NCI-H226 (cell line): ENCODE measurements around the gene DNAH8.
"Not testable (repeated sequence)": the region's sequence is repeated elsewhere in the genome, so short reads cannot be mapped to it uniquely, and the experiment has no call there.

Source experiments
- DNase-seq: peaks from one replicate; pipeline ENCODE4 v3.0.0-alpha.2; 2015

The DNAH8 gene

DNA sequence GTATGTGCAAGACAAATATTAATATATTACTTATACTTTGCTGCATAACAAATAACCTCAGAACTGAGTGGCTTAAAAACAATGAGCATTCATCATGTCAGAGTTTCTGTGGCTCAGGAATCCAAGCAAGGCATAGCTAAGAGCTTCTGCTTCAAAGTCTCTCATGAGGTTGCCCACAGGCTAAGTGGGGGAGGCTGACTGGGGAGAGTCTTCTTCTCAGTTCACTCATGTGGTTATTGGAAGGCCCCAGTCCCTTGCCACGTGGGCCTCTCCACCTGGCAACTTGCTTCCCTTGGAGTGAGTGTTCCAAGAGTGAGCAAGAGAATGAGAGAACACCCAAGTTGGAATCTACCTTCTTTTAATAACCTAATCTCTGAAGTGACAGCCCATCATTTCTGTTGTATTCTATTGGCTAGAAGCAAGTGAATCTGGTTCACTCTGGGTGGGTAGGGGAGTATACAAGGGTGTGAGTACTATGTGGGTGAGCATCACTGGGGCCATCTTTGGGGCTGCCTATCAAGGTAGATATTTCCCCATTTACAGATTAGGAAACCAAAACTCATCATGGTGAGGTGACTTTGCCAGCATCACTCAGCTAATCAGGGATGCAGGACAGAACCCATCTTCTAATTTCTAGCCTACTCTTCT, 36.0 kb downstream of the DNAH8 start:
- DNase-seq, result no peak

DNA sequence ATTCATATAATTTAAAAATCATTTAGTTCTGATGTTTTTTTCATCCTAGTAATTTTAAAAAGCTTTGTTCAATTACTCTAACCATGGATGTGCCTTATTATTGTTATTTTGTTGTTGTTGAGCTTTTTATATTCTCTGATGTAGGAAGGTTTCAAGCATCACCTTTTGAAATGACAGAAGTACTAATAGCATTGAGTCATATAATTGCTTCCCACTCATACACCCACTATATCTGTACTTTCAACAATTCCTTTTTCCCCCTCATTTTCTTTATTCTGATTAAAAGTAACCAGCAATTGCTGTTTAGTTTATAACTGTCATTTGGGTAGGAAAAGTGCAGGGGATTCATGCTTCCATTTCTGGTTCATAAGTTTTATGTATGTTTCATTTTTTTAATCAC, 38.6 kb downstream of the DNAH8 start:
- no peak for DNase-seq

DNA sequence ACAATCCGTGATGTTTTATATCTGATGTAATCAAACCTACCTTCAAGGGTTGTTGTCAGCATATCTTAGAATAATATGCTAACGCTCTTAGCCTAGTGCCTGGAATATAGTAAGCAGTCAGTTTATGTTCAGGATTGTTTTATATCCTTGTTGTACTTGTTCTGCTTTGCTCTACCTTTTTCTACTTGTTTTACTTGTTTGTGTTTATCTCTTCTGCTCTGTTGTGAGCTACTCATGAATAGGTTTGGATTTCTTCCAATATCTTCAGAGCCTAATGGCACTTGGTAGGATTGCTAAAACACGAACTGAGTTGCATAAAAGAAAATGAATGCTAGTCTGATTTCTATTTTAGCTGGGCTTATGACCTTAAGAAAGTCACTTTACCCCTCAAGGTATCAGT, 40.1 kb downstream of the DNAH8 start:
- DNase-seq, result peak; percentile 28

DNA sequence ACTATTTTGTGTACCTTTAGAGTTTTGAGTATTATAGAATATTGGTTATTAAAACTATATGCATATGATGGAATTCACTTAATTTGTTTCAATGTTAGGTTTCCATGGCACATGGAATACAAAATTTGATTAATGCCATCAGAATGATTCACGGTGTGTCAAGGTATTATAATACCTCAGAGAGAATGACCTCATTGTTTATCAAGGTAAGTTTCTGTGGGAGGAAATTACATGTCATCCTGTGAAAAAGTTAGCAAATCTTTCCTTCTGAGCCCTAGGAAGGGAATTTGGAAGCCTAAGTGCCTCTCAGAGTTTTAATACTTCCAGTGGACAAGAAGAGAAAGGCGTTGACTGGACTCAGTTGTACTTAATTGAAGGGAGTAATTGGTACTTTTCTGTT, 40.8 kb downstream of the DNAH8 start:
- peak; percentile 76 for DNase-seq

DNA sequence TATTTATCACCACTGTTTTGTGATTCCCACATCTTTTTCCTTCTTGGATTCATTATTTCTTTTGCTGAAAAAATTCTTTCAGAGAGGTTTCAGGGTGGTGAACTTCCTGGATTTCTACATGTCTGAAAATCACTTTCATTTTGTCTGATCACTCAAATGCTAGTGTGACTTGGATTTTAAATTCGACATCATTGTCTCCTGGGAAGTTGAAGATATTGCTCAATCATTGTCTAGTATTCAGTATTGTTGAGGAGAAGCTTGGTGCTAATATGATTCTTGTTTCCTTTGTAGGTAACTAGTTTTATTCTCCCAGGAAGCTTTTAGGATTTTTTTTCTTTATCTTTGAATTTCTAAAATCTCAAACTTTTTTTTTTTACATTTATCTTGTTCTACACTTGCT, 45.0 kb downstream of the DNAH8 start:
- DNase-seq, result no peak

DNA sequence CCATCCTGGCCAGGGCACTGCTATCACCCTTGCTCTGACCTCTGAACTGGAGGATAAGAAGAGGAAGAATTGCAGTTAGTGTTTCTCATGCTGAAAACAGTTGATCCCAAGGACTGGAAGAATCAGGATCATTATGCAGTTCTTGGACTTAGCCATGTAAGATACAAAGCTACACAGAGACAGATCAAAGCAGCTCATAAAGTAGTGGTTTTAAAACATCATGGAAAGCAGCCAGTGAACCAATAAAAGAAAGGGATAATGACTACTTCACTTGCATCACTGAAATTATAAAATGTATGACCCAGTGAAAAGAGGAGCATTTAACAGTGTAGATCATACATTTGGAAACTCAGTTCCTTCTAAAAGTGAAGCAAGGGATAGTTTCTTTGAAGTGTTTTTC, 47.7 kb downstream of the DNAH8 start:
- DNase-seq, result no peak

DNA sequence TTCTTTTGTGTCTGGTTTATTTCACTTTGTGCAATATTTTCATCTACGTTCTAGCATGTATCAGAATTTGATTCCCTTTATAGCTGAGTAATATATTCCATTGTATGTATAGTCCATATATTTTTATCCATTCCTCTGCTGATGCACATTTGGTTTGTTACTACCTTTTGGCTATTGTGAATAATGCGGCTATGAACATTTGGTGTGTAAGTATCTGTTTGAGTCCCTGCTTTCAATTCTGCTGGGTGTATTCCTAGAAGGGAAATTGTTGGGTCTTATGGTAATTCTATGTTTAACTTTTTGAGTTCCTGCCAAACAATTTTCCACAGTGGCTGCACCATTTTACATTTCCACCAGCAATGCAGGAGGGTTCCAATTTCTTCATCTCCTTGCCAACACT, 52.4 kb downstream of the DNAH8 start:
- DNase-seq, result no peak

DNA sequence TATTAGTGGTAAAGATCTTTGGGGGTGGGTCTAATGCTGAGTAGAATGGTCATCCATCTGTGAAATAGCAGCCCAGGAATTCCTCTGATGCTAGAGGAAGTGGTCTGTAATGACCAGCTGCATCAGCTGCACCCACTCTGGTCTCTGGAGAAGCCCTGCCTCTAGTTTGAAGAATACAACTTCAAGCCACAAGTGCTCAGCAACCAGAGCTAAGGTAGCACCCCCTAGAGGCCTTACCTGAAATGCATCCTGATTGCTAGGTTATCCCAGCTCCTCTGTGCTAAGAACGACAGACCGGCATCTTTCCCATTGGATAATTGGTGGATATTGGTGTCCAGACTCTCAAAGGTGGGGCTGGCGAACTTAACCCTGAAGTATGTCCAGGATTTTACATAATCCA, 58.2 kb downstream of the DNAH8 start:
- DNase-seq, result no peak

DNA sequence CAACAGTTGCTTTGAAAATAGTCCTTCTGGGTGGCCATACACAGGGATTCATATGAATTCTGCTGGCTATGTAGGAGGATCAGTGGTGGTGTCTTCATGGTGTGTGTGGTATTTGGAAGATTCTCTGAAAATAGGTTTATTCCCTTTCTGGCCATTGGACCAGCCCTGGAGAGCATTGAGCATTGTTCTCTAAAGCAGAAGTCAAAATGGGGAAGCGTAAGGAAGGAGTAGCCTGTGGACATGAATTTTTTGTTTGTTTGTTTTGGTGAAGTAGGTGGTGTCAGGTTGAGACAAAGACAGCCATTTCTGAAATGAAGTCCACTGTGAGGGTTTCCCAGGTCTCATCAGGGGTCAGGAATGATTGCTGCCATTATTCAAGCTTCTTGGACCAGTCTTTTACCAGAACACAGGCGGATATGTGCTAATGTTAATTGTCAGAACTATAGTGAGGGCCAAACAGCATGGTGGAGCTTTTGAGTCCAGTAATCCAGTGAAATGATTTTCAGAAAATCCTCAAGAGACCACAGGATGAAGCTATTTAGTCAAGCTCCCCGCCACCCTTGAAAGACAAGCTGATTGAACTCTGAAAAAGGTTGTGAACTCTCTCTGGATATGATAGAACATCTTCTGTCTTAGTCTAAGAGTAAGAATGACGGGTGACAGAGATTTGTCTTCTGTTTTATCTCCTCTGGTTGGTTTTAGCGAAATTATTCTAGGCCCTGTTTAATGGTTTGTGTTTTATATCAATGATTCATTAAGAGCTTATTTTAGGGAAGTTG, 60.0 kb downstream of the DNAH8 start:
- no peak for DNase-seq

DNA sequence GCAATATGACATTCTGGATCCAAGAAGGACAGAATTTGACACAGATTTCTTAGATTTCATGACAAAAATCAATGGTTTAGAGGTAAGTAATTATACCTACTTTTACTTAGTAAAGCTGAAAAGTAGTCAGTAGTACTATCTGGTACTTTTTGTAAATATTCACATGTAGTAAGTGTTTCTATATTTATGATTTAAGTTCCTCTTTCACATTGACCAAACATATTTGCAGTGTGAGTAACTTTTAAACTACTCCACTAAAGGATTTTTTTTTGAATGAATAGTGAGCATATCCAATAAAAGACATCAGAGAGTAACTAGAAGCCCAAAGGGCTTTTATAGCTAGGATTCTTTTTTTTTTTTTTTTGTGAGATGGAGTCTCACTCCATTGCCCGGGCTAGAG, 60.8 kb downstream of the DNAH8 start:
- peak; percentile 17 for DNase-seq

DNA sequence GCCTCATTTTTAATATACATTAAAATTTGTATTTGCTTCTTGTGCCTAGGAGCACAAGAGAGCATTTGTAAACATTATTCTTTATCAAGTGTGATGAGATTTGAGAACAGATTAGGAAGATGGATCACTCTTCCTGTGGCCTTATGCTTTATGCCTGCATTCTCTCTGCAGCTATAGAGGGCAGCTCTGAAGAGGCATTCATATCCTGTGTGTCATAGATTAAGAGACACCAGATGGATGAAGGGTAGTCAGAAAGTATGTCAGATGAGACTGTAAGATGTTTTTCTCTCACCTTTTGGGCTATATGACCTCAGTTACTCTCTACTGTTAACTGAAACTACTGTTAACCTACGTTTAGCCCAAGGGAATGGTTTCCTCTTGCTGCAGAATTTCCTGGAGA, 61.4 kb downstream of the DNAH8 start:
- peak; percentile 89 for DNase-seq

DNA sequence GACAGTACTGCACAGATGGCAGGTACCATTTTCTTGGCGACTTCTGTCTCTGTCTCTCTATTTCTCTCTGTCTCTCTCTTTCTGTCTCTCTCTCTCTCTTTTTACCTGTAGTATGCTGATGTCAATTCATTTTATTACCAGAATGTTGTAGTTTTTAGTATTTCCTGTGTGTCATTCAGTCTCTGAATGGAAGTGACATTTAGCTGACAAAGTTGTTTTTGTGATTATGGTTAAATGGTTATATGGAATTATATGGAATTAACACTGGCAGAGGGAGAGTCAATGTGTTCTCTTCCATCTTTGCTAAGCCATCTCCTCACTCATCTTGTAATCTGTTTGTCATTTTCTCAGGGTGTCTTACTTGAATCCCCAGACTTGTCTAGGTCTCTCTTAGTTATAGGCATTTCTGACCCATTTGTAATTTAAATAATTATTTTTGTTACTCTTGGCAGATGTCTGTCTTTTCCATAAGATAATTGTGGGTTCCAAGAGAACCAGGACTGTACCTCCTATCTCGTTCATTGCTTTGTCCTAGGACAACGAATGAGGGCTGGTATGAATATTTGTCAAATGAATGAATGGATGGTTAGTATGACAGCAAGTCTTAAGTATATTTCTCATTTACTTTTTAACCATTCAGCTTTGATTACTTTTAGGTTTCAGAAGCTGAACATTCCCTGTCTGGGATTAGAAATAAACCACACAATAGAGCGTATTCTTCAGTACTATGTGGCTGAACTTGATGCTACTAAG, 64.4 kb downstream of the DNAH8 start:
- no peak for DNase-seq

DNA sequence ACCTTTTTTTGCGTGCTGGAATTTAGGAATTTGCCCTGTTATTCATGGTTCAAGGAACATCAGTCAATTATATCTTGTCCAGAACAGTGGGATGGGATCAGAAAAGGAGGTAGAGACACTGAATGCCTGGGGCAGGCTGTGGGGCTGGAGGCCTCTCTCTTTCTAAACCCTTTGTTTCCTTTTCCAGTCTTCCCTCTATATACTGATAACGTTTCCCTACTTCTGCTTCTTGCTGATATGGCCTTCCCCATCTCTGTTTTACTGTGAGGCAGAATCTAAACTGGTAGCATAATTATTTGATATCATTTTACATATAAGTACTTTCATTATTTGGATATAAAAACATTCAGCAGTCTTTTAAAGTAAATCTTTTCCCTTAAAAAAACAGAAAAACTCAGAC, 67.5 kb downstream of the DNAH8 start:
- DNase-seq, result no peak

DNA sequence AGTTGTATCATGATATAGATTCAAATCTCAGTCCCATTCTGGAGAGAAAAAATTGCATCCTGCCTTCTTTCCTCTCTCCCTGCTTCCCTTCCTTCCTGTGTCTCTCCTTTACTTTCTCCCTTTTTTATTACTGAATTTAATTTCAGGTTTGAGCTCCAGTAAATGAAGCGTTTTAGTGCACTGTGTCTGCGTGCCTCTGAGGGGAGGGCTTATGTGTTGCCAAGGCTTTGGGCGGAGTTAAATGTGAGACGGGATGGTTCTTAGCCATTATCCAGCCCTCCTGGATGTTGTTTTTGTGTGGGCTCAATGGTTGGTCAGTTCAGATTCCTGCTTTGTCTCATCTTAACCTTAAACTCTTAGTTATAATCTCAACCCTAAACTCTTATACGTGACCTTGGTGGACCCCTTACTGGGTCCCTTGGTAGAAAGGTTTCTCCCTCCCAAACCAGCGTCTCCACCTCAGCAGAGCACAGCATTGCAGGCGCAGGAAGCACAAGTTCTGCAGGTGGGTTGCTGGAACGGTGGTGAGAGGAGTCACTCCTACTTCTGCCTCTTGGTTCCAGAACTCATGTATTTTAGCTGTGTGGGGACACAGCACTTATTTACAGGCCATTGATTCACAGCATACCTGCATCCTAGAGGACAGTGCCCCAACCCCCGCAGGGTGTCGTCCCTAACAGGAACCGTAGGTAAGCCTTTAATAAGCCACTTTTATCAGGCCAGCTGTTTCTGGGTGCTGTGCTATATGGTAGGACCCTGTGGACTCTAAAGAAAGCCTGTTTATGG, 68.5 kb downstream of the DNAH8 start:
- no peak for DNase-seq

DNA sequence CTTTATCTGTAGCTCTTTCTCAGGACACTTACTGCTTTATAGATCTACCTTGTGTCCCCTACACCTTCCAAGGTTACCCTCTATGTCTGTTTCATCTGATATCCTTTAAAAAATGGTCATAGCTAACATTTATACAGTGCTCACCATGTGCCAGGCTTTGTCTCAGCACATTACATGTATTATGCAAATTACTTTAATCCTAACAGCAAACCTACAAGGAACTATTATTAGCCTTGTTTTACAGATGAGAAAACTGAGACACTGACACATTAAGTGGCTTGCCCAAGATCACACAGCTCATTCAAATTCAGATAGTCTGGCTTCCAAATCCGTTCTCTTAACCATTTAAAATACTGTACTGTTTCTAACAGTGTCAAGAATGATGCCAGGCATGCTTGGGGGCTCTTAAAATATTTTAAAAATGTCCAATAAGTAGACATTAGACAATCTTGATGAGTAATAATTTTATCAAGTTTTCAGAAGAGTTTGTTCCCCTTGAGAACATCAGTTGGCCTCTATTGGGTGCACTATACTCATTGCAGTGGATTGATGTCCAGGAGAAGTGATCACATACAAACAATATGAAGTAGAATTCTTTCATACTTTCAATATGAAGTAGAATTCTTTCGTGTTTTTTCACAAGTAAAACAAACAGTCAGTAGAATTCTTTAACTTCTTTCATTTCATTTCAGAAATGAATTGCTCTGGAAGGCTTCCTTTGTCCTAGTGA, 69.6 kb downstream of the DNAH8 start:
- no peak for DNase-seq

DNA sequence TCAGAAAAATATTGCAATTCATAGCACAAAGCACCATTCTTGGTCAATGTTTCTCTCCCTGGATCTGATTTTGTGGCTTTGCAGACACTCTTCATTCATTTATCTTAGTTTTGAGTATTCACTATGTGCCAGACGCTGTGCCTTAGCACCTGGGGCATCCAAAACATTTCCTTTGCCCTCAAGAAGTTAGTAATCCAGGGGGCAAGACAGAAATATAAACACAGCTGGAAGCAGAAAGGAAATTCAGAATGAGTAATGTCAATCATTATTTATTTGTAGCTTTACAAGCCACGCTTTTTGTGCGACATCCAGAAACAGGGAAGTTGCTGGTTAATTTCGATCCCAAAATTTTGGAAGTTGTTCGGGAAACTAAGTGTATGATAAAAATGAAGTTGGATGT, 71.4 kb downstream of the DNAH8 start:
- DNase-seq, result no peak

DNA sequence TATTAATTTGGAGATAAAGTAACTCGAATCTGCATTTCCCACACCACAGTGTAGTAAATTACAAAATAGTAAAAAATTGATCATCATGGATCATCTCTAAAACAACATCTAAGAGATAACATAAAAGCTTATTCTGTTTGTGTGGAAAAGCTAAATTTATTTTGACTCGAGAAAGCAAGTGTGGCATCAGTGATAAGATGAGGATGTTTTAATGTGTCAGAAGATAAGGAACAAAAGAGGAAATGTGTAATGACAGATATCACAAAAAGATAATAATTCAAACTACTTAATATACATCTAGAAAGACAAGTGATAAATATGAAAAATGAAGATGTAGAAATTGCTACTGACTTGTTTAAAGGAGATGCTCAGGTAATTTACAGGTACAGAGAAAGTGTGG, 74.1 kb downstream of the DNAH8 start:
- DNase-seq, result no peak

DNA sequence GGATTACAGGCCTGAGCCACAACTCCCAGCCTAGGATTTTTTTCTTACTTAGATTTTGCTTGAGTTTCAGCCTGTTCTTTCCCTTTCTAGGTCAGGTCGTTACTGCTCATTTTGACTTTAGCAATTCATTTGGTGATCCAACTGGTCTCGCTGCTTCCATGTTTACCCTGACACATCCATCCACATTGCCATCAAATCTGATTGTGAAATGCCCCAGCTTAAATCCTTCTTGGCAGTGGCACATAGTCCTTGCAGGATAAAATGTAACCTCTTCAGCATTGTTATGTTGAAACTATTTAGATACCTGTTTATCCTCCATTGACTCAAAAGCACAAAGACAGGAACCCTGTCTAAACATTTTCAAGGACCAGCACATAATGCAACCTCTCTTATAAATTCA, 77.2 kb downstream of the DNAH8 start:
- DNase-seq, result no peak

DNA sequence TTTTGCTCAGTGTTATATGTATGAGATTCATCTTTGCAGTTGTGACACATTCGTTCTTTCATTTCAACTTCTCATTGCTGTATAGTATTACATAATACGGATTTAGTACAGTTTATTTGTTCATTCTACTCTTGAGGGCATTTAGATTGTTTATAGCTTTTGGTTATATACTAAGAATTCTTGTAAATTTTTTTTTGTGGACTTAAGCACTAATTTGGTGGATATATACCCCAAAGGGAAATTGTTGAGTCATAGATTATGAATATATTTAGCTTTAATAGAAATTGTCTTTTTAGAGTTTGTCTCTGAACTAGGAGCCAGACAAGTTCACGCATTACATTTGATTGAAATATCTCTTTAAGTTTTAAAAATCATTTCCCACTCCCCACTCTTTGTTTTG, 79.6 kb downstream of the DNAH8 start:
- no peak for DNase-seq

DNA sequence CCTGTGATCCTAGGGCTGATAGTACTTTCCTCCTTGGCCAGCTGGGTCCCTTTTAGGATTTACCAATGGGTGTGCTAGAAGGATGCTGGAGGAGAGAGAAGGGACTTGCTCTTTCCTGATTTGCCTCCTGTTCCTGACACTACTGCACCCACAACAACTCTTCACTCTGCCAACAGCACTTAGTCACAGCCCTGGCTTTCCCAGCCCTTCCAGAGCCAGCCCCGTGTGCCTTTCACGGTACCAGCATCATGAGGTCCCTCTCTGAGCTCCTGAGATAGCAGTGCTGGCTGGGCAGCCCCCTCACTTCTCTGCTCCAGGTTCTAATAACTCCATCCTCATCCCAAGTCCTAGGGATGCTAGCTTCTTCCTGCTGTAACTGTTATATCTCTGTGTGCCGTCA, 80.9 kb downstream of the DNAH8 start:
- no peak for DNase-seq

DNA sequence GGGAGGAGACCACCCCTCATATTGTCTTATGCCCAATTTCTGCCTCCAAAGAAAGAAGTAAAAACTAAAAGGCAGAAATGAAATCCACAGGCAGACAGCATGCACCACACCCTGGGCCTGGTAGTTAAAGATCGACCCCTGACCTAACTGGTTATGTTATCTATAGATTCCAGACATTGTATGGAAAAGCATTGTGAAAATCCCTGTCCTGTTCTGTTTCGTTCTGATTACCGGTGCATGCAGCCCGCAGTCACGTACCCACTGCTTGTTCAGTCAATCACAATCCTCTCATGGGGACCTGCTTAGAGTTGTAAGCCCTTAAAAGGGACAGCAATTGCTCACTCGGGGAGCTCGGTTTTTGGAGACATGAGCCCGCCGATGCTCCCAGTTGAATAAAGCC, 81.3 kb downstream of the DNAH8 start:
- not testable (repeated sequence) for DNase-seq

DNA sequence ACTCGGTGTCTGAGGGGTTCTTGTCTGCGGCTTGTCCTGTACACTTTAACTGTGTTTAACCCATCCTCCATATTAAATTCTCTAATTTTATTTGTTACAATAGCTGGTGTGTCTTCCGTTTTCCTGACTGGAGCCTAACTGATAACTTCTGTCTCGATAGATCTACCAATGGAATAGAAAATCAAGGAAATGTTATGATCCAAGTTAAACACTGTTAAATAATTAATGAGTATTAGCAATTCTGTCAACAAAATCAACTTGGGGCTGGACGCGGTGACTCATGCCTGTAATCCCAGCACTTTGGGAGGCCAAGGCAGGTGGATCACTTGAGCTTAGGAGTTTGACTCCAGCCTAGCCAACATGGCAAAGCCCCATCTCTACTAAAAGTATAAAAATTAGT, 81.7 kb downstream of the DNAH8 start:
- DNase-seq, result no peak

DNA sequence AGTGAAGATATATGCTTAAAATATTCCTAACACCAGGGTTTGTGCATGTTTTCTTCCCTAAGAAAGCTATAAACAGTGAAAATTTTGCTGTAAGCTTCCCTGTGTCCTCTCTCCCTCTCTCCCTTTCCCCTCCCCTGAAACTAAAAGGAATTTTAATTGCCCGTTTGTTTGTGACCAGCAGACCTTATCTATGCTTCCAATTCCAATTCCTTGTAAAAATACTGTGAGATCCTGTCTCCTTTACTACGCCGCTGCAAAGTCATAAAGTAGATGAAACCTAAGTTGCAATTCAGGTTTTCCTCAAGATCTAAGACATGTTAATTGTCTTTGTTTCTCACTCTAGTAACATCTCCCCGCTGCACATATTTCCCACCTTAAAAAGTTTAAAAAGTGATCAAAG, 82.3 kb downstream of the DNAH8 start:
- DNase-seq, result no peak
